K562 (cell line): Measurements from ENCODE around the gene LYPD4. TPM values are rescaled to one million over a fixed set of nuclear protein-coding genes. Genes with fewer than 3 reads are reported as not detected.

Experiments used
- ATF7 ChIP-seq: fragments of 450-650 bp; IDR thresholded peaks from 2 replicates; pipeline ENCODE4 v1.7.1; 2014; ENCODE audit warnings: mild to moderate bottlenecking, moderate library complexity
- BCL6 ChIP-seq: fragments of 250-450 bp; sonication (Bioruptor Pico); IDR thresholded peaks from 2 replicates; pipeline ENCODE4 v1.4.0; 2020
- BRF1 ChIP-seq: IDR thresholded peaks from 3 replicates; pipeline ENCODE4 v1.6.1; 2011; ENCODE audit warnings: borderline replicate concordance, mild to moderate bottlenecking; ENCODE audit not compliant: insufficient read length; ENCODE audit errors: extremely low read depth
- CHD2 ChIP-seq: IDR thresholded peaks from 2 replicates; pipeline ENCODE4 v1.6.1; 2011; ENCODE audit warnings: low read depth, low read length
- CREB3L1 ChIP-seq: fragments of 450-650 bp; IDR thresholded peaks from 2 replicates; pipeline ENCODE4 v1.6.1; 2014; ENCODE audit warnings: low read depth, mild to moderate bottlenecking, moderate library complexity, borderline replicate concordance
- E2F6 ChIP-seq, 2 experiments: IDR thresholded peaks; 2 replicates each; pipeline ENCODE4 v1.6.1; 2011; ENCODE audit warnings: borderline replicate concordance in 1 of 2, control low read depth in 1 of 2, low read depth in 1 of 2, low read length in 1 of 2, mild to moderate bottlenecking in 1 of 2, mixed read lengths in 1 of 2, moderate library complexity in 1 of 2; ENCODE audit not compliant: insufficient read depth in 1 of 2, insufficient read length in 1 of 2, poor library complexity in 1 of 2, severe bottlenecking in 1 of 2; ENCODE audit errors: extremely low read depth in 1 of 2
- HNRNPK ChIP-seq: fragments of 200-400 bp; formaldehyde crosslinking; IDR thresholded peaks from one replicate; pipeline ENCODE4 v1.6.1; 2018; ENCODE audit warnings: mild to moderate bottlenecking, low read depth, low read length; ENCODE audit not compliant: poor library complexity, severe bottlenecking
- HOXB6 ChIP-seq: fragments of 250-450 bp; sonication (Bioruptor Pico); IDR thresholded peaks from 2 replicates; pipeline ENCODE4 v1.5.1; 2022; ENCODE audit warnings: mild to moderate bottlenecking, borderline replicate concordance
- KAT2B ChIP-seq: IDR thresholded peaks from one replicate; pipeline ENCODE4 v1.6.1; 2012; ENCODE audit warnings: low read depth, mild to moderate bottlenecking, control low read depth, inconsistent platforms, low read length, moderate library complexity
- MITF ChIP-seq: IDR thresholded peaks from 2 replicates; pipeline ENCODE4 v1.6.1; 2014; ENCODE audit warnings: antibody characterized with exemption
- MYBL2 ChIP-seq, 2 experiments: fragments of 450-650 bp in 1 of 2; sonication (generic) in 1 of 2; formaldehyde crosslinking in 1 of 2; IDR thresholded peaks; 2 replicates each; pipeline versions ENCODE4 v1.6.1 to v1.8.1; 2017 to 2022; ENCODE audit warnings: borderline replicate concordance in 1 of 2, inconsistent platforms in 1 of 2, low read depth in 1 of 2, mild to moderate bottlenecking in 1 of 2, missing genetic modification reagents in 1 of 2, moderate library complexity in 1 of 2
- NCOA2 ChIP-seq, 2 experiments: fragments of 450-650 bp; IDR thresholded peaks; 2 replicates each; pipeline ENCODE4 v1.6.1; 2018; ENCODE audit warnings: mild to moderate bottlenecking in 2 of 2, moderate library complexity in 1 of 2; ENCODE audit not compliant: partially characterized antibody in 2 of 2
- NEUROD1 ChIP-seq: fragments of 150-350 bp; IDR thresholded peaks from 2 replicates; pipeline ENCODE4 v1.6.1; 2014; ENCODE audit warnings: borderline replicate concordance, low read length, low read depth; ENCODE audit not compliant: partially characterized antibody
- NR1H2 ChIP-seq: sonication (generic); formaldehyde crosslinking; IDR thresholded peaks from 2 replicates; pipeline ENCODE4 v1.4.0; 2020; ENCODE audit warnings: mild to moderate bottlenecking, missing genetic modification reagents
- SMC3 ChIP-seq: conservative IDR thresholded peaks from 2 replicates; pipeline ENCODE4 v1.6.1; 2011; ENCODE audit warnings: low read depth, low read length, improper control_type of control experiment; ENCODE audit not compliant: insufficient read depth
- STAT5B ChIP-seq: fragments of 250-450 bp; sonication (Bioruptor Pico); IDR thresholded peaks from 2 replicates; pipeline ENCODE4 v1.8.0; 2021; ENCODE audit warnings: mild to moderate bottlenecking, inconsistent platforms
- TAF9B ChIP-seq: fragments of 450-650 bp; IDR thresholded peaks from 2 replicates; pipeline ENCODE4 v1.6.1; 2018; ENCODE audit warnings: mild to moderate bottlenecking; ENCODE audit not compliant: partially characterized antibody
- TEAD1 ChIP-seq, 2 experiments: fragments of 450-650 bp in 1 of 2; sonication (generic) in 1 of 2; formaldehyde crosslinking; IDR thresholded peaks; 2 replicates each; pipeline versions ENCODE4 v1.4.0 to v1.8.0; 2020 to 2022; ENCODE audit warnings: mild to moderate bottlenecking in 2 of 2, missing genetic modification reagents in 1 of 2
- polyA plus RNA-seq, 8 experiments: library from polyadenylated mRNA; depleted of rRNA in 4 of 8; stranded (reverse) in 5 of 8; unstranded in 3 of 8; fragments of >200 nt; fragmentation: Nextera tagmentation in 2 of 8; fragmentation: Illumina TruSeq in 1 of 8; extraction: Ambion mirVana in 2 of 8; extraction: Trizol in 1 of 8; gene quantifications; 2 replicates each; pipeline versions ENCODE4 v1.2.1 to v1.2.3, GENCODE V29; 2011 to 2014; ENCODE audit warnings: inconsistent platforms in 1 of 8, missing spikeins in 1 of 8
- total RNA-seq, 7 experiments: library from RNA; depleted of rRNA in 6 of 7; stranded (reverse); fragments of >200 nt in 6 of 7; fragmentation: Illumina TruSeq in 2 of 7; extraction: Trizol in 2 of 7; gene quantifications; 2 replicates each; pipeline versions ENCODE4 v1.2.1 to v1.2.3, GENCODE V29; 2011 to 2021; ENCODE audit warnings: low replicate concordance in 1 of 7

The LYPD4 gene
- total and polyA plus RNA-seq, 9 of the 15 experiments (the other 6 are each of a cell fraction or from before 2014, with no cell fraction given), result 0.11 TPM; not detected in 8

GRCh38 chr19:41859618-41860418 is 15.3 kb upstream of the LYPD4 start, which contains the start of gene RPS19 (continued):
- no peak for TF ChIP-seq BRF1
- no peak for TF ChIP-seq MITF
- TF ChIP-seq ATF7, result peak; percentile 93
- peak; percentile 84 for TF ChIP-seq KAT2B
- TF ChIP-seq NEUROD1, result peak; percentile 78
- TF ChIP-seq E2F6 (IDR thresholded peaks at IDR 0.05; ENCODE audit: borderline replicate concordance in 1 of 2, extremely low read depth in 1 of 2, insufficient read depth in 1 of 2, insufficient read length in 1 of 2, low read depth in 1 of 2, low read length in 1 of 2, poor library complexity in 1 of 2, severe bottlenecking in 1 of 2), result peak; percentile 55 to 66
- TF ChIP-seq CHD2, result peak; percentile 99
- TF ChIP-seq NCOA2 (IDR thresholded peaks at IDR 0.05; ENCODE audit: partially characterized antibody in 2 of 2), result no peak
- peak in 1 of 2 experiments; percentile 77; a peak in 2 of 4 replicates for TF ChIP-seq TEAD1 (CRISPR knock-in tag; IDR thresholded peaks at IDR 0.05)
- no peak; the same call in 1 of the 2 replicates for TF ChIP-seq NR1H2 (CRISPR knock-in tag)
- TF ChIP-seq HOXB6 (CRISPR knock-in tag), result no peak
- TF ChIP-seq HNRNPK, result no peak
- no peak for TF ChIP-seq BCL6 (CRISPR knock-in tag)
- no peak for TF ChIP-seq STAT5B (CRISPR knock-in tag)
- TF ChIP-seq TAF9B, result peak; percentile 84
- TF ChIP-seq SMC3, result no peak
- no peak for TF ChIP-seq MYBL2 (IDR thresholded peaks at IDR 0.05; ENCODE audit: low read depth)
- no peak for TF ChIP-seq MYBL2 (CRISPR knock-in tag; IDR thresholded peaks at IDR 0.05; ENCODE audit: borderline replicate concordance)
- TF ChIP-seq CREB3L1, result peak; percentile 96
